Suprapubic skin (tissue), 4 donors: ENCODE results near the gene COL4A3. TPM values are rescaled to one million over a fixed set of nuclear protein-coding genes. Genes with fewer than 3 reads are reported as not detected.

Experiments used
- DNase-seq, 2 donors: peaks; one replicate each; pipeline ENCODE4 v3.0.0-alpha.2; 2019; ENCODE audit warnings: low spot score in 2 of 2
- H3K27ac ChIP-seq: fragments of 200-600 bp; sonication (generic); one replicate; pipeline ENCODE4 v1.5.1; 2019
- H3K27me3 ChIP-seq: fragments of 200-600 bp; sonication (generic); one replicate; pipeline ENCODE4 v1.5.1; 2019
- H3K36me3 ChIP-seq: fragments of 200-600 bp; sonication (generic); one replicate; pipeline ENCODE4 v1.5.1; 2019
- H3K4me1 ChIP-seq: fragments of 200-600 bp; sonication (generic); one replicate; pipeline ENCODE4 v1.5.1; 2019
- H3K4me3 ChIP-seq: fragments of 200-600 bp; sonication (generic); one replicate; pipeline ENCODE4 v1.5.1; 2019; ENCODE audit warnings: mild to moderate bottlenecking
- H3K9me3 ChIP-seq: fragments of 200-600 bp; sonication (generic); one replicate; pipeline ENCODE4 v1.5.1; 2019
- EP300 ChIP-seq: sonication (generic); formaldehyde crosslinking; IDR thresholded peaks from one replicate; pipeline ENCODE4 v1.6.1; 2017; ENCODE audit warnings: antibody characterized with exemption
- POLR2A ChIP-seq, 2 donors: fragments of 450-650 bp; IDR thresholded peaks; one replicate each; pipeline ENCODE4 v1.6.1; 2017; ENCODE audit warnings: antibody characterized with exemption in 2 of 2, mild to moderate bottlenecking in 2 of 2, moderate library complexity in 2 of 2
- POLR2AphosphoS5 ChIP-seq, 3 donors: sonication (generic); formaldehyde crosslinking; IDR thresholded peaks; one replicate each; pipeline ENCODE4 v1.6.1; 2017; ENCODE audit warnings: antibody characterized with exemption in 3 of 3
- WGBS: methylation state at CpG from one replicate; pipeline ENCODE4 v1.1.5; 2018; 5-methylcytosine and 5-hydroxymethylcytosine counted together
- total RNA-seq, 4 donors: library from RNA; depleted of rRNA; stranded (reverse); fragments of >200 nt; gene quantifications; one replicate each; pipeline ENCODE4 v1.1.0, GENCODE V29; 2016
- TF ChIP-seq, protein P1 (sequence below), 2 donors: fragments of 200-600 bp in 1 of 2; fragments of 450-650 bp in 1 of 2; sonication (generic) in 1 of 2; IDR thresholded peaks; one replicate each; pipeline ENCODE4 v1.5.1; 2016 to 2019; ENCODE audit warnings: antibody characterized with exemption in 2 of 2, mild to moderate bottlenecking in 1 of 2, moderate library complexity in 1 of 2

Gene COL4A3
- total RNA-seq, 4 donors from 2014 or later = 0.26 to 2.2 (median 0.80) TPM; not detected in 1

DNA sequence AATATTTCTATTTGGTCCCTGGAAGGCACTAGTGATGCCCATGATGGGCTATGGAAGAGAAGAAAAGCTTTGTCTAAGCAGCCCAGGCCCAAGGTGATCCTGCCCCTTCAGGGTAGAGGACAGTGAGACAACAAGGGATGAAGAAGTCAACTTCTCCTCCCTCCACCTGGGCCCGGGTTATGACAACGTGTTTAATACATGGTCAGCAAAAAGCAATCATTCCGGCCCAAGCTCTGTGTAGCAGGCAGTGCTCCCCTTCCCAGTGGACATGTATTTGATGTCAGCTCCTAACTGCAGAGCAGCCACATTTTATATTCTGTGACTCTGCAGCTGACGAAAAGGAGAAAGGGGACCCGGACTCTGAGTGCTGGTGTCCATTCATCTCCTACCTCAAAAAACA, 93.4 kb downstream of the COL4A3 start:
- Histone ChIP-seq H3K36me3 (no peaks in the 10 kb centered on the region), H3K9me3 (no peaks in the 10 kb centered on the region), H3K4me3 (no peak overlapping the region), H3K27me3 (no peaks in the 10 kb centered on the region), H3K27ac (no peak overlapping the region), H3K4me1 (no peaks in the 10 kb centered on the region)
- TF ChIP-seq POLR2AphosphoS5 (IDR thresholded peaks at IDR 0.05) = no peak
- TF ChIP-seq EP300 = no peak
- no peak for TF ChIP-seq POLR2A (IDR thresholded peaks at IDR 0.05)
- TF ChIP-seq, protein P1, sequence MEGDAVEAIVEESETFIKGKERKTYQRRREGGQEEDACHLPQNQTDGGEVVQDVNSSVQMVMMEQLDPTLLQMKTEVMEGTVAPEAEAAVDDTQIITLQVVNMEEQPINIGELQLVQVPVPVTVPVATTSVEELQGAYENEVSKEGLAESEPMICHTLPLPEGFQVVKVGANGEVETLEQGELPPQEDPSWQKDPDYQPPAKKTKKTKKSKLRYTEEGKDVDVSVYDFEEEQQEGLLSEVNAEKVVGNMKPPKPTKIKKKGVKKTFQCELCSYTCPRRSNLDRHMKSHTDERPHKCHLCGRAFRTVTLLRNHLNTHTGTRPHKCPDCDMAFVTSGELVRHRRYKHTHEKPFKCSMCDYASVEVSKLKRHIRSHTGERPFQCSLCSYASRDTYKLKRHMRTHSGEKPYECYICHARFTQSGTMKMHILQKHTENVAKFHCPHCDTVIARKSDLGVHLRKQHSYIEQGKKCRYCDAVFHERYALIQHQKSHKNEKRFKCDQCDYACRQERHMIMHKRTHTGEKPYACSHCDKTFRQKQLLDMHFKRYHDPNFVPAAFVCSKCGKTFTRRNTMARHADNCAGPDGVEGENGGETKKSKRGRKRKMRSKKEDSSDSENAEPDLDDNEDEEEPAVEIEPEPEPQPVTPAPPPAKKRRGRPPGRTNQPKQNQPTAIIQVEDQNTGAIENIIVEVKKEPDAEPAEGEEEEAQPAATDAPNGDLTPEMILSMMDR (IDR thresholded peaks at IDR 0.05) = no peak
- 99% methylated on average over 5 of the region's 5 CpGs for WGBS
- no peak for DNase-seq

DNA sequence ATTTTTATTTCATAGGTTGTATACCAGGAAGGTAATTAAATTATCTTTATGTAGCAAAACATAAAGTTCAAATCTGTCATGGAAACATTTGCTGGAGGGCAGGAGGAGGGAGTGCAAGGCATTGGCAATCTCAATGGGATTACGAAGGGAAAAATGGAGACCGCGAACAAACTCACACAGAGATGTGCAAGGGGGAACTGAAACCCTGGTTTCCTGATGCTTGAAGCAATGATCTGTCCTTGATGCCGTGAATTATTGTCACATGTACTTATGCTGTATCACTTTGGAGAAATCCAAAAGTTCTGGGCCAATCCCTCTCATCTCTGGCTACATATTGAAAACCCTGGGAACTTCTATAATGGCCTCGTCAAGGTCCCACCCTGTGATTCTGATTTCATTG, 95.6 kb downstream of the COL4A3 start:
- Histone ChIP-seq H3K9me3 (no peaks in the 10 kb centered on the region), H3K27me3 (no peaks in the 10 kb centered on the region), H3K4me1 (no peaks in the 10 kb centered on the region), H3K4me3 (no peak overlapping the region), H3K36me3 (no peaks in the 10 kb centered on the region), H3K27ac (no peak overlapping the region)
- 75% methylated on average over 5 of the region's 5 CpGs for WGBS
- DNase-seq = no peak
- TF ChIP-seq EP300 = no peak
- no peak for TF ChIP-seq POLR2A (IDR thresholded peaks at IDR 0.05)

DNA sequence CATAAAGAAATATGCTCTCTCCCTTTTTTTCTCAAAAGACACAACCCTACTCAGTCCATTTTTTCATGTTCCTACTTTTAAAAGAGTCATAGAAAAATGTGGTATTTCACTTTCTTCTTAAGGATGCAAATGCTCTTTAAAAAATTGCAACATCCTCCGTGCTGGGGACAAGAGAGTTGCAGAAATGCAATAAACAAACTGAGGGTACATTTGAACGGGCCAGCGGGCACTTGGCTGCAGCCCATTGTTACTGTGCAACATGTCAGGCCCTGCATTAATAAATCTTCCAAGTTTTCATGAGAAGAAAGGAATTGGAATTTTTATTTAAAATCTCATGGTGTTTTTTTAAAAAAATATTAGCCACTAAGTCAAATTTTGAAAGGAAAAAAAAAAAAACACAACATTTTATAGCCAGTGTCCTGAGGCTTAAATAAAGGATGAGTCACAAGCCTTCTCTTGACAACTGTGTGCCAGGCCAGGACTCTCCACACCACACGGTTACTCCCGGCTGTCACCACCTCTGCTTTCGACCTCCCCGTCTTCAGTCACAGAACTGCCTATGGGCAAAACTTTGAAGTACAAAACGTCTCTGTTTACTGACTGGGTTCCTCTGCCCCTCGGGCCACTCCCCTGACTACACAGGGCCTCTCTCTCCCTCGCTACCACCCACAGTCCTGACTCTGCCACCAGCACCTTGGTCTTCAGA, 103.1 kb downstream of the COL4A3 start:
- no peaks in the 10 kb centered on the region for H3K4me1 ChIP-seq
- no peak overlapping the region for H3K27ac ChIP-seq
- no peaks in the 10 kb centered on the region for H3K9me3 ChIP-seq
- H3K4me3 ChIP-seq = no peak overlapping the region
- WGBS = 58% methylated on average over 10 of the region's 10 CpGs
- no peaks in the 10 kb centered on the region for H3K27me3 ChIP-seq
- no peaks in the 10 kb centered on the region for H3K36me3 ChIP-seq
- TF ChIP-seq POLR2A (IDR thresholded peaks at IDR 0.05) (no peak), EP300 (no peak), POLR2AphosphoS5 (IDR thresholded peaks at IDR 0.05) (no peak)
- TF ChIP-seq, protein P1 (IDR thresholded peaks at IDR 0.05) = no peak
- no peak for DNase-seq

DNA sequence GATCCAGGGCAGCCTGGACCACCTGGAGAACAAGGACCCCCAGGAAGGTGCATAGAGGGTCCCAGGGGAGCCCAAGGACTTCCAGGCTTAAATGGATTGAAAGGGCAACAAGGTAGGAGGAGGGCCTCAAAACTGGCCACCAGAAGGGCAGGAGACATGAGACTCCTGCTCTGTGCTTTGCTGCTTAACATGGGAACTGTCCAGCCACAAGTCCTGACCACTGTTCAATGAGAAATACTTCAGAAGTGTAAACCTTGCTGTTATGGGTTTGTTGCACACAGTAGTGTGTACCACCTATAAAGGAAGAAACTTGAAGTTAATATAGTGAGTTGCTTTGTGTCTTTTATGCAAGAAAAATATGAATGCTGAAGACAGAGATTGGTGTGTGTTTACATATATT, 116.5 kb downstream of the COL4A3 start:
- H3K36me3 ChIP-seq = no peaks in the 10 kb centered on the region
- H3K27me3 ChIP-seq = no peaks in the 10 kb centered on the region
- DNase-seq = no peak
- H3K9me3 ChIP-seq = no peaks in the 10 kb centered on the region
- TF ChIP-seq EP300 = no peak
- TF ChIP-seq, protein P1 (IDR thresholded peaks at IDR 0.05) = no peak
- no peak for TF ChIP-seq POLR2A (IDR thresholded peaks at IDR 0.05)
- TF ChIP-seq POLR2AphosphoS5 (IDR thresholded peaks at IDR 0.05) = no peak
- no peak overlapping the region for H3K27ac ChIP-seq
- no peaks in the 10 kb centered on the region for H3K4me1 ChIP-seq
- H3K4me3 ChIP-seq = no peak overlapping the region

GRCh38 chr2:227285741-227286236, 121.4 kb downstream of the COL4A3 start:
- H3K27ac ChIP-seq = no peak overlapping the region
- no peaks in the 10 kb centered on the region for H3K4me1 ChIP-seq
- H3K36me3 ChIP-seq = no peaks in the 10 kb centered on the region
- no peaks in the 10 kb centered on the region for H3K9me3 ChIP-seq
- no peak for DNase-seq
- no peak overlapping the region for H3K4me3 ChIP-seq
- TF ChIP-seq, protein P1 (IDR thresholded peaks at IDR 0.05) = no peak
- no peak for TF ChIP-seq EP300
- TF ChIP-seq POLR2A (IDR thresholded peaks at IDR 0.05) = no peak
- no peak for TF ChIP-seq POLR2AphosphoS5 (IDR thresholded peaks at IDR 0.05)
- WGBS = 88% methylated on average over 6 of the region's 6 CpGs
- no peaks in the 10 kb centered on the region for H3K27me3 ChIP-seq
